Measurements from ENCODE around the gene NHLRC1. TPM values are rescaled to one million over a fixed set of nuclear protein-coding genes. Genes with fewer than 3 reads are reported as not detected.
A peak's percentile ranks its signal among the peaks of the same experiment; 100 is the strongest.

Gene NHLRC1
- total and polyA plus RNA-seq, 2 of the 13 experiments (the other 11 are each of a cell fraction or from before 2014, with no cell fraction given): 0.04 to 0.11 TPM

GRCh38 chr6:18155864-18156421 is 33.5 kb upstream of the NHLRC1 start (continued):
- TF ChIP-seq ZNF335 (CRISPR knock-in tag; IDR thresholded peaks at IDR 0.05): no peak
- no peak for TF ChIP-seq ZNF484 (CRISPR knock-in tag; IDR thresholded peaks at IDR 0.05; ENCODE audit: borderline replicate concordance, low read depth)
- no peak; the same call in 1 of the 2 replicates for TF ChIP-seq ZXDC (CRISPR knock-in tag; IDR thresholded peaks at IDR 0.05)
- no peak for TF ChIP-seq ZFP82 (CRISPR knock-in tag; IDR thresholded peaks at IDR 0.05; ENCODE audit: borderline replicate concordance)
- TF ChIP-seq PREB (CRISPR knock-in tag; IDR thresholded peaks at IDR 0.05): no peak
- TF ChIP-seq ARID5B (CRISPR knock-in tag; IDR thresholded peaks at IDR 0.05): no peak; the same call in 1 of the 2 replicates
- TF ChIP-seq ZNF138 (CRISPR knock-in tag; IDR thresholded peaks at IDR 0.05; ENCODE audit: low read depth): no peak
- no peak for TF ChIP-seq STAT5B (CRISPR knock-in tag; IDR thresholded peaks at IDR 0.05)
- no peak; the same call in 1 of the 2 replicates for TF ChIP-seq PHF8 (CRISPR knock-in tag; IDR thresholded peaks at IDR 0.05)
- no peak for TF ChIP-seq ZFP62 (CRISPR knock-in tag; IDR thresholded peaks at IDR 0.05)
- no peak for TF ChIP-seq CCAR2 (optimal IDR thresholded peaks at IDR 0.05; ENCODE audit: low read depth, low read length)
- TF ChIP-seq ATF7 (IDR thresholded peaks at IDR 0.05): no peak
- TF ChIP-seq ATF7 (CRISPR knock-in tag; IDR thresholded peaks at IDR 0.05): no peak
- no peak for TF ChIP-seq ZBTB38 (CRISPR knock-in tag; IDR thresholded peaks at IDR 0.05)
- no peak for TF ChIP-seq HDAC6 (IDR thresholded peaks at IDR 0.05; ENCODE audit: low read depth, low read length)
- TF ChIP-seq IKZF5 (CRISPR knock-in tag; IDR thresholded peaks at IDR 0.05): peak; percentile 64; the same call in 1 of the 2 replicates
- TF ChIP-seq ZNF660 (CRISPR knock-in tag; IDR thresholded peaks at IDR 0.05; ENCODE audit: borderline replicate concordance, low read depth): no peak
- peak; percentile 53; the same call in 1 of the 2 replicates for TF ChIP-seq KAT8 (CRISPR knock-in tag; IDR thresholded peaks at IDR 0.05)
- no peak for TF ChIP-seq ZNF362 (CRISPR knock-in tag; IDR thresholded peaks at IDR 0.05; ENCODE audit: borderline replicate concordance)
- peak; percentile 61 for TF ChIP-seq ZNF501 (CRISPR knock-in tag; IDR thresholded peaks at IDR 0.05)
- no peak for TF ChIP-seq ZNF3 (CRISPR knock-in tag; IDR thresholded peaks at IDR 0.05)
